NOMO-1 treated with dmso at 0.1 percent for 144 hours (cell line): Measurements from ENCODE around the gene FSTL5.
"Not testable (repeated sequence)": the region's sequence is repeated elsewhere in the genome, so short reads cannot be mapped to it uniquely, and the experiment has no call there.

ENCODE experiments used
- DNase-seq: peaks from one replicate; lab custom pipeline; 2025; ENCODE audit not compliant: unreplicated experiment; lab: John Stamatoyannopoulos, UW

The FSTL5 gene

GRCh38 chr4:162163892-162164759, at the start of gene FSTL5:
TSS of gene FSTL5 (minus strand) at chr4:162164000. CDS start at chr4:162111396, 52,604 bp downstream.
- DNase-seq: no peak

- no peak for DNase-seq
Observed at GRCh38 chr4:162209706-162210105, 45.9 kb upstream of the FSTL5 start.

- not testable (repeated sequence) for DNase-seq
Observed at GRCh38 chr4:162203478-162203877, 39.7 kb upstream of the FSTL5 start.

- DNase-seq: no peak
Observed at GRCh38 chr4:162201673-162202072, 37.9 kb upstream of the FSTL5 start.

GRCh38 chr4:162170509-162170908, 6.7 kb upstream of the FSTL5 start:
- no peak for DNase-seq

- no peak for DNase-seq
Observed at GRCh38 chr4:162164906-162165510, 1.2 kb upstream of the FSTL5 start.

GRCh38 chr4:162162672-162163071, 1.1 kb downstream of the FSTL5 start:
- no peak for DNase-seq

- no peak for DNase-seq
Observed at GRCh38 chr4:162157241-162157640, 6.6 kb downstream of the FSTL5 start.

- DNase-seq: no peak
Observed at GRCh38 chr4:162154862-162155540, 8.8 kb downstream of the FSTL5 start.

GRCh38 chr4:162151850-162152249, 11.9 kb downstream of the FSTL5 start:
- no peak for DNase-seq

GRCh38 chr4:162151386-162151785, 12.4 kb downstream of the FSTL5 start:
- DNase-seq: no peak

GRCh38 chr4:162149644-162150043, 14.2 kb downstream of the FSTL5 start:
- no peak for DNase-seq

- no peak for DNase-seq
Observed at GRCh38 chr4:162140051-162140683, 23.6 kb downstream of the FSTL5 start.

GRCh38 chr4:162139412-162139811, 24.4 kb downstream of the FSTL5 start:
- no peak for DNase-seq

GRCh38 chr4:162131256-162131655, 32.5 kb downstream of the FSTL5 start:
- no peak for DNase-seq

GRCh38 chr4:162126729-162127128, 37.1 kb downstream of the FSTL5 start:
- no peak for DNase-seq

GRCh38 chr4:162117051-162117450, 46.7 kb downstream of the FSTL5 start:
- no peak for DNase-seq

- DNase-seq: no peak
Observed at GRCh38 chr4:162116095-162116779, 47.6 kb downstream of the FSTL5 start.

GRCh38 chr4:162115333-162115732, 48.5 kb downstream of the FSTL5 start:
- no peak for DNase-seq

- DNase-seq: no peak
Observed at GRCh38 chr4:162111078-162111477, 52.7 kb downstream of the FSTL5 start.
